Measurements from ENCODE around the gene GJB2. TPM values are rescaled to one million over a fixed set of nuclear protein-coding genes. Genes with fewer than 3 reads are reported as not detected.

GJB2 gene
- polyA plus RNA-seq, 1 experiment, result not detected

DNA sequence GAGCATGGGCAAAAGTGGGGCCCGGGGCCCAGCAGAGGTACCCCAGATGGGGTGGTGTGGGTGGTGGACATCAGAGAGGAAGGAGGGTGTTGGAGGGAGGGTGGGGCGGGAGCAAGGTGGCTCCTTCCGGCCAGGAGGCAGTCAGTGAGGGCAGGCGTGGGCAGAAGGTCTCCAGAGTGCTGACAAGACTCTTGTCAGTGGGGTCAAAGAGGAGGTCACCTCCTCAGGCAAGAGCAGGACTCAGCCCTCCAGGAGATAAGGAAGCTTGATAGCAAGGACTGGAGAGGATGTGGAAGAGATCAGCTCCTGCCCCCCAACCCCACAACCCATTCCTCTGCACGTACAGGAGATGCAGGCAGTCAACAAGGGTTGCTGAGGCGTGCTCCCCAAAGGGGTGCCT is 41.7 kb downstream of the GJB2 start:
- H3K27me3 ChIP-seq (ENCODE audit: control insufficient read depth, insufficient read depth, low read length), result peaks cover 14% of the 10 kb centered on the region
- no peak overlapping the region for H3K4me3 ChIP-seq (ENCODE audit: low read depth, low read length)
- DNase-seq (ENCODE audit: low read depth), result no peak
- no peak for TF ChIP-seq CTCF (IDR thresholded peaks at IDR 0.05; ENCODE audit: insufficient read depth, low read depth, low read length)
- CTCF ChIA-PET, result no interaction called here
- POLR2A ChIA-PET, result no interaction called here
- no peaks in the 10 kb centered on the region for H3K36me3 ChIP-seq (ENCODE audit: control insufficient read depth, insufficient read depth, low read length)

- DNase-seq (ENCODE audit: low read depth), result no peak
- Histone ChIP-seq H3K36me3 (ENCODE audit: control insufficient read depth, insufficient read depth, low read length) (no peaks in the 10 kb centered on the region), H3K4me3 (ENCODE audit: low read depth, low read length) (no peak overlapping the region), H3K27me3 (ENCODE audit: control insufficient read depth, insufficient read depth, low read length) (peaks cover 14% of the 10 kb centered on the region)
- ChIA-PET CTCF (no interaction called here), POLR2A (no interaction called here)
- no peak for TF ChIP-seq CTCF (IDR thresholded peaks at IDR 0.05; ENCODE audit: insufficient read depth, low read depth, low read length)
Observed at GRCh38 chr13:20150561-20150960, 42.2 kb downstream of the GJB2 start.

- ChIA-PET POLR2A (no interaction called here), CTCF (interaction anchor here (0.8 to 1.0 kb wide), 2 partner anchors 59 to 164 kb away, joined by 3 to 5 read pairs; no protein-coding TSS in a partner anchor)
- Histone ChIP-seq H3K27me3 (ENCODE audit: control insufficient read depth, insufficient read depth, low read length) (peaks cover 15% of the 10 kb centered on the region), H3K36me3 (ENCODE audit: control insufficient read depth, insufficient read depth, low read length) (no peaks in the 10 kb centered on the region), H3K4me3 (ENCODE audit: low read depth, low read length) (no peak overlapping the region)
- DNase-seq (ENCODE audit: low read depth), result no peak
- no peak for TF ChIP-seq CTCF (IDR thresholded peaks at IDR 0.05; ENCODE audit: insufficient read depth, low read depth, low read length)
Observed at GRCh38 chr13:20149762-20150161, 43.0 kb downstream of the GJB2 start.

GRCh38 chr13:20148501-20149183 is 44.1 kb downstream of the GJB2 start:
- CTCF ChIA-PET, result interaction anchor here (1.0 kb wide), 1 partner anchor 58 kb away, joined by 3 read pairs; no protein-coding TSS in a partner anchor

GRCh38 chr13:20146381-20146780 is 46.4 kb downstream of the GJB2 start:
- CTCF ChIA-PET, result no interaction called here
- POLR2A ChIA-PET, result no interaction called here
- DNase-seq (ENCODE audit: low read depth), result no peak
- H3K36me3 ChIP-seq (ENCODE audit: control insufficient read depth, insufficient read depth, low read length), result no peaks in the 10 kb centered on the region
- H3K27me3 ChIP-seq (ENCODE audit: control insufficient read depth, insufficient read depth, low read length), result peaks cover 36% of the 10 kb centered on the region
- no peak for TF ChIP-seq CTCF (IDR thresholded peaks at IDR 0.05; ENCODE audit: insufficient read depth, low read depth, low read length)
- no peak overlapping the region for H3K4me3 ChIP-seq (ENCODE audit: low read depth, low read length)

More at GRCh38 chr13:20148501-20149183, 44.1 kb downstream of the GJB2 start:
- POLR2A ChIA-PET, result no interaction called here
- no peaks in the 10 kb centered on the region for H3K36me3 ChIP-seq (ENCODE audit: control insufficient read depth, insufficient read depth, low read length)
- TF ChIP-seq CTCF (IDR thresholded peaks at IDR 0.05; ENCODE audit: insufficient read depth, low read depth, low read length), result no peak
- peaks cover 21% of the 10 kb centered on the region for H3K27me3 ChIP-seq (ENCODE audit: control insufficient read depth, insufficient read depth, low read length)
- no peak overlapping the region for H3K4me3 ChIP-seq (ENCODE audit: low read depth, low read length)
- no peak for DNase-seq (ENCODE audit: low read depth)
